HG03175 (cell line): ENCODE data around the gene KMT2B.

Experiments
- ATAC-seq: cut with Tn5 transposase; IDR thresholded peaks from one replicate; pipeline ENCODE4 v1.9.1; 2021; ENCODE audit warnings: mild to moderate bottlenecking, moderate library complexity; ENCODE audit not compliant: unreplicated experiment

The KMT2B gene

GRCh38 chr19:35727053-35727955, 9.5 kb downstream of the KMT2B start:
- no peak for ATAC-seq

- no peak for ATAC-seq
Observed at GRCh38 chr19:35727956-35728706, 10.3 kb downstream of the KMT2B start.

- no peak for ATAC-seq
Observed at GRCh38 chr19:35729021-35729420, 11.2 kb downstream of the KMT2B start.

GRCh38 chr19:35729763-35730162, 12.0 kb downstream of the KMT2B start:
- no peak for ATAC-seq

GRCh38 chr19:35730326-35730725, 12.5 kb downstream of the KMT2B start:
- ATAC-seq, result no peak

GRCh38 chr19:35731353-35731752, 13.6 kb downstream of the KMT2B start:
- no peak for ATAC-seq

- ATAC-seq, result no peak
Observed at GRCh38 chr19:35731779-35732405, 14.1 kb downstream of the KMT2B start.

- no peak for ATAC-seq
Observed at GRCh38 chr19:35732540-35733179, 14.9 kb downstream of the KMT2B start.

- no peak for ATAC-seq
Observed at GRCh38 chr19:35733180-35734125, 15.7 kb downstream of the KMT2B start.

- no peak for ATAC-seq
Observed at GRCh38 chr19:35734273-35734672, 16.5 kb downstream of the KMT2B start.

GRCh38 chr19:35734889-35735288, 17.1 kb downstream of the KMT2B start:
- no peak for ATAC-seq

GRCh38 chr19:35736913-35737886, 19.4 kb downstream of the KMT2B start:
- no peak for ATAC-seq

- no peak for ATAC-seq
Observed at GRCh38 chr19:35738021-35738886, 20.5 kb downstream of the KMT2B start.

- ATAC-seq, result no peak
Observed at GRCh38 chr19:35738887-35739229, 21.1 kb downstream of the KMT2B start.

GRCh38 chr19:35739275-35740107, 21.7 kb downstream of the KMT2B start:
- no peak for ATAC-seq

GRCh38 chr19:35740108-35740422, 22.3 kb downstream of the KMT2B start:
- peak; percentile 13 for ATAC-seq
